Kidney glomerular epithelial cell (primary cell): Measurements from ENCODE around the gene HEMGN.
"Not testable (repeated sequence)": the region's sequence is repeated elsewhere in the genome, so short reads cannot be mapped to it uniquely, and the experiment has no call there.

Experiments
- DNase-seq: peaks from one replicate; lab custom pipeline; 2025; lab: John Stamatoyannopoulos, UW

HEMGN gene, protein sequence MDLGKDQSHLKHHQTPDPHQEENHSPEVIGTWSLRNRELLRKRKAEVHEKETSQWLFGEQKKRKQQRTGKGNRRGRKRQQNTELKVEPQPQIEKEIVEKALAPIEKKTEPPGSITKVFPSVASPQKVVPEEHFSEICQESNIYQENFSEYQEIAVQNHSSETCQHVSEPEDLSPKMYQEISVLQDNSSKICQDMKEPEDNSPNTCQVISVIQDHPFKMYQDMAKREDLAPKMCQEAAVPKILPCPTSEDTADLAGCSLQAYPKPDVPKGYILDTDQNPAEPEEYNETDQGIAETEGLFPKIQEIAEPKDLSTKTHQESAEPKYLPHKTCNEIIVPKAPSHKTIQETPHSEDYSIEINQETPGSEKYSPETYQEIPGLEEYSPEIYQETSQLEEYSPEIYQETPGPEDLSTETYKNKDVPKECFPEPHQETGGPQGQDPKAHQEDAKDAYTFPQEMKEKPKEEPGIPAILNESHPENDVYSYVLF

DNA sequence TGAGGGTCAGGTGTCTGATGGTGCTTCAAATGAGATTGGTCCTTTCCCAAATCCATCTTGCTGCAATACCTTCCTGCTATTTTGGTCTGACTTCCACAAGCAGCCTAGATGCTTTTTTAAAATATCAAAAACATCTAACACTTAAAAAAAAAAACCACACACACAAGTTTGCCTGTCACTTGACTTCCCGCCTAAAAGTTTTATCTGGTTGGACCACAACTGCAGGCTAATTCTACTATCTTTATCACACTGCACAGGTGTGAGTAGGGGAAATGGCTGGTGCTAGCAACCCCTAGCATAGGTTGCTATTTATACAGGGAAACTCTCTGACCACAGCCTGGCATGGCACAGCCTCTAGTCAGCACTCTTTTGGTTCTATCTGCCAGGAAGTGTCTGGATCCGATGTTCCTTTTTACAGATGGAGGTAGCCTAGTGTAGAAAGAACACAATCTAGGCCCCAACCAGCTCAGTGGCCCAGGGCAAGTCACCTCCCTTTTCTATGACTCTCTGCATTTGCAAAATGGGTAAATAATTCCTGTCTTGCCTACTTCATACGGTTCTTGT lies at the start of gene HEMGN:
HEMGN (minus strand) TSS at position 92 of the 564 bp plus-strand sequence; CDS start at position 56, 36 bp downstream.
- no peak for DNase-seq

DNA sequence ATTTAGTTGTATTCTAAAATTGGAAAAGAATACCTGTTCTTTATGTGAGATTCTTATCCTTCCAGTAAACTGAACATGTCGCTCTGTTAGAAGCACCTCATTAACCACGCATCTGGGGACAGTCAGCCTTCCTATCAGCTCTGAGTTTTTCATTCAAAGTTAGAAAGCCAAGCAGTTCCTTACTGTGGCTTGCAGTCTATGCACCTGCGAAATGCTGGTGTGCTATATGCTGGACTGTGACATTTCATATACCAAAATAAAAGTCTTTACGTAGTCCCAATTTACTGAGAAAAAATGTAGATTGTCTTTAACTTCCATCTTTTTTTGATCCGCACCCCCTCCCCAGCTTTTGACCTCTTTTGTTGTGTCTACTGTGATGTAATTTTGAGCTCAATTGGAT lies 49.5 kb upstream of the HEMGN start:
- DNase-seq: no peak

DNA sequence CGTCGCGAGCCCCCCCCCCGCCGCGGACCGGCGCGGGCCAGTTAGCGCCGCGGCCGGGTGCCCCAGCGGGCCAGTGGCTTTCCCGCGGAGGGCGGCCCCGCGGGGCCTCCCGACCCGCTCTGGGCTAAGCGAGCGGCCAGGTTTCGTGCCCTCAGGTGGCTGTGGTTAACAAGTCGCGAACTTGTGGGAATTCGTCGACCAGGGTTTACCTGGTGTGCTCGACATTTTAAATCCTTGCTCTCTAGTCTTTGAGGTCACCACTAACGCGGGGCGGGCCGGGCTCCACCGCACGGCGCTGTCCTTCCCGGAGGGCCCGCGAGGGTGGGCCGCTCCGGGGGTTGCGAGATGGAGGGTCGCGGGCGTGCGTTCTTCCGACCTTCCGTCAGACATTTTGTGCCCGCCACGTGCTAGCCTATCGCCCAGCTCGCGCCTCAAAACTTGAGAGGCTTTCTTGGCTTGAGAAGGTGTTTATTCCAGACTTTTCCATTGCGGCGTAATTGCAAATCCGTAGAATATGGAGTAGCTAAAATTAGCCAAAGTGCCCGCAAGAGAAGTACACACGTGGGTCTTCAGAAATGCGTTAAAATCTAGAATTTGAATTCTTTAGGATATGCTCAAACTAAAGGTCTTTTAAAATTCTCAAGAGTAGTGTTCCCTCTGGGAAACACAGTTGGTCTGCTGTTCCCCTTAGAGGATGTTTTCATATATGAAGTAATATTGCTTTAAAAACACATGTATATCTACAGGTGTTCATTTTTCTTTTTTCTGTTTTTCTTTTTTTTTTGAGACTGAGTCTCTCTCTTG lies 47.3 kb upstream of the HEMGN start:
- no peak for DNase-seq

DNA sequence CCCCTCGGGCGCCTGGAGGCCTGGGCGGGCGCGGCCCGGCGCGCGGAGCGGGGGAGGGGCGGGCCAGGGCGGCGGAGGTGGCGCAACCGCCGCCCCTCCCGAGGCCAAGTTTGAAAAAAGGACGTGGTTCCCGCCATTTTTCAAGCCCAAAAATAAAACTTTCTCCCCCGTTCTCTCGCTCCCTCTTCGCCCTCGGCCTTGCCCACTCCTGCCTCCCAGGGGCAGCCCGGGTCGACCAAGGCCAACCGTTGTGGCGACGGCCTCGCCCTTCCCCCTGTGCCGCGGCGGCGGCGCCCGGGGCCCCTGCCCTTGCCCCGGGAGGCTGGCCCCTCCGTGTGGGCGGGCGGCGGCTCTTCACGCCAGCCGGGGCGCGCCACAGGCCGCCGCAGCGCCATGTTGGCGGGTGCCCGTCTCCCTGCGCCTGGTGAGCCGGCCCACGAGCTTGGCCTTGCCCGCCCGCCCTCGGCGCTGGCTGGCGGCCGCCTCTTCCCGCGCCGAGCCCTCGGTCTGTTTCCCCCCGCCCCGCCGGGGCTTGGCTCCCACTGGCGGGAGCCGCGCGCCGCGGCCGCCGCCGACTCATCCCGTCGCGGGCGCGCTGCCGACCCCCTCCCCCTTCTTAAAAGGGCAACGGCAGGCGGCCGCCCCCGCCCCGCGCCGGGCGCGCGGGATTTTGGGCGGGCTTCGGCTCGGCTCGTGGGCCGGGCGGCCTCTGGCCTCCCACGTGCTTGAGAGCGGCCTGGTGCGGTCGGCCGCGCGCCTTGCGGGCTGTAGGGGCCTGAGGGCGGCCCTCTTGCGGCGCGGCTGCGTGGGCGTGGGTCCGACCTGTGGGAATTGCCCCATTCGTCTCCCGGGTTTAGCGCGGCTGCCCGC lies 46.5 kb upstream of the HEMGN start:
- peak; percentile 51 for DNase-seq

DNA sequence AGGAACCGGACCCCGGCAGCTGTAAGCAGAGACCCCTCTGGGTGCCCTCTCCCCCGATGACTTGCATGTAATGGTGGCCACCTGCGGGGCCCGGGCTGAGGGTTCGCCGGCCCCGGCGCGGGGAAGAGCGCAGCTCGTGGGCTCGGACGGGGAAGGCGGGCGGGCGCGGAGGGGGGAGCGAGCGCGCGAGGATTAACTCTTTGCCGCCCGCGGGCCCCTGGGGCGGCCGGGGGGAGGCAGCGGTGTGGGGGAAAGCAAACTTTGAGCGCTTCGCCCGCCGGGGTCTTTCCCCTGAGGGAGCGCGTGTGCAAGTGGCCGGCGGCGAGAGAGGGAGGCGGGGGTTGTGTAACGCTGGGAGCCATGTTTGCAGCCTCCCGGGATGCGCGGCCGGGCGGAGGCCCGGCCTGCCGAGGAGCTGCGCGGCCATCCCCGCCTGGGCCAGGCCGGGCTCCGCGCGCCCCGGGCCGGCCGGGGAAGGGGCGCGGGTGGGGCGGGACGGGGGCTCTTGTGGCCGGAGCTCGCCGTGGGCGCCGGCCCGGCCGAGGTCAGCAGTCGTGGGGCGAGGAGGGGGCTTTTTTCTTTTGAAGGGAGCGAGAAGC lies 45.7 kb upstream of the HEMGN start:
- peak; percentile 37 for DNase-seq

DNA sequence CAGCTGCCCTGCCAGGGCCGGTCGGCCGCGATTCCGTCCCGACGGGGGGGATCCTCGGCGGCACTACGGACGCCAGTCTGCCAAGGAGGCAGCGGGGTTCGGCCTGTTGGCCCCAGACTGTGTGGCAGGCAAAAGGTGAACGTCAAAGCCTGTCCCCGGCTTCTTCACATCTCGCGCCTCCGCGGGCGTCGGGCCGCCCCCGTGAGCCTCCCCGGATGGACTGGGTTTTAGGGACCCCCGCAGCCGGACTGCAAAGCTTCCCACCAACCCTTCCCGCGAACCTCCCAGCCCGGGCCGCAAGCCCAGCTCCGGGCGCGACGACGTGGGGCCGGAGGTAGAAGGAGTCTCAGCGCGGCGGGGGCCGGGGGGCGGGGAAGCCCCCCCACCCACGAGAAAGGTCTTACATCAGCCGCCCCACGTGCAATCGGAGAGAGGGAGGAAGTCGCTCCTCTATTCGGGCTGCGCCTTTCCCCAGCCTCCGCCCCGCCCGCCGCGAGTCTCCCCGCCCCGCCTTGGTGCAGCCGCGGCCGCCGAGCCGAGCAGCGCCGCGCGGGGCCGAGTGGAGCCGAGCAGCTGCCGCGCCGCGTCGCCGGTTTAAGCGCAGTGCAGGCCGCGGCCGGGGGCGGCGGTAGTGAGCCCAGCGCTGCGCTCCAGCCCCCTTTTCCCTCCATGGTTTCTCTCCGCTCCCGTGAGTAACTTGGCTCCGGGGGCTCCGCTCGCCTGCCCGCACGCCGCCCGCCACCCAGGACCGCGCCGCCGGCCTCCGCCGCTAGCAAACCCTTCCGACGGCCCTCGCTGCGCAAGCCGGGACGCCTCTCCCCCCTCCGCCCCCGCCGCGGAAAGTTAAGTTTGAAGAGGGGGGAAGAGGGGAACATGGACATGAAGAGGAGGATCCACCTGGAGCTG lies 45.0 kb upstream of the HEMGN start, which contains the start of gene ANP32B:
ANP32B (plus strand) TSS at position 659 of the 906 bp plus-strand sequence; CDS start at position 874, 215 bp downstream.
- DNase-seq: peak; percentile 87

DNA sequence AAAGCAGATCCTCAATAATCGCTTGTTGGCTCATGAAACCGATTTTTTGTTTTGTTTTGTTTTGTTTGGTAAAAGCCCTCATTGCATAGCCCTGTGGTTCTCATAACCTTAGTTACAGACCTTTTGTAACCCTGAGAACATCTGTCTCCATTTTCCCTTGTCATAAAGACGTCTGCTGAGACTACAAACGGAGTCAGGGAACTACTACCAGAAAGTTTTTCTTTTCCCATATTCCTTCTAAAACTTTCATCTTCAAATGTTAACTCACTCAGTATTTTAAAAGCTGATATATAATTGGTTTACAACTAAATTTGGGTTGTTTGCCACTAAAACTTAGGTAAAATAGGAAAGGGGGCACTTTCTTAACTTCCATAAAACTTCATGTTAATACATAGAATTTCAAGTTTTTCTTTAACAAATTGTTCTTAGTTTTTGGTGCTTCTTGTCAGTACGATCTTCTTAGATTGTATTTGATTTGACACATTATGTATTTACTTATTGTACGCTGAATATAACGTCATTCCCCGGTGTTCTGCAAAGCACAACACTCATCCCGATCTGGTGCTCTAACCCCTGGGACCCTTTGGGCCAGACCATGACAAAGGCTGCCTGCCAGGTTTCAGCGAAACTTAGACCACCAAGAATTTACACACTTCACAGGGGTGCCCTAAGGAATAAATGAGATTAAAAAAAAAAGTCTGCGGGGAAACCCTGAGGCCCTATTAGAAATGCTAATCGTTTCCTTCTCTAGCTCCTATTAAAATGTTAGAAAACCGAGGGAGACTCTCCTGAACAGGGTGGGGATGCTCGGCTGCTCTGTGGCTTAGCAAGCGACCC lies 44.1 kb upstream of the HEMGN start:
- DNase-seq: no peak

DNA sequence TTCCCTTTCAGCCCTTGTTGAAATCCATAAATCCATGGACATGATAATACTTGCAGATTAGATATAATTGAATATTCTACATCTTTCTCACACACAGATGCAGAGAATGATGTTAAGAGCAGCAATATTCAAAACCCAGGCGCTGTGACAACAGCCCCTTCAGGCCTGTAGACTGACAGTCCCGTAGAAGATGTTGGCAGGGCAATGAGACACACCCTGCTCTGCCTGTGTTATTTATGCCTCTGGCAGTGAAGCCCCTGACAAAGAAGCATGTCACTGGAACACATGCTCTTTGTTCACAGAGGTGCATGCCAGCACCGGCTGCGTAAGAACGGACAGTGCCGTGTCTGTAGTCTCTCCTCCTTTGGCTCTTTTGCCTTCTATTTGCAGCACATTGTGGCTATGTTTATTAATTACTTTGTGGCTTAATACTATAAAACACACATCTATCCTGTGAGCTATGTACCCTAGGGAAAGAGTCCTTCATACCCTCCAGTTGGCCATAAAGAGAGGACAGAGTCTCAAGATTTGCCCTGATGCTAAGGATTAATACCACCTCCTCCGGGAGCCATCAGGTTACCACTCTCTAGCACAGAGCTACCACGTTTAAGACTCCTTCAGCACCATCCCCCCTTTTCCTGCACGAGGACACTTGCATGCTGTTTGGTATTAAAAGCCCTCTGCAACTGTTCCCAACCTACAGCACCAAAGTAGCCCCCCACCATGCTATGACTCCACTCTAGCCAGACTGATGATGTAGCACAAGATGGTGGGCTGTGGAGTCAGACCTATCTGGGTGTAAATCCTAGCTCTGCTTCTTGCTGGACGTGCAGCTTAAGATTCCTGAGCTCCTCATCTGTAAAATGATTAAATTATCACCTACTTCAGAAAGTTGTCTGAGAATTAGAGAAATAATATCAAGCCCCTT lies 43.2 kb upstream of the HEMGN start:
- DNase-seq: no peak

DNA sequence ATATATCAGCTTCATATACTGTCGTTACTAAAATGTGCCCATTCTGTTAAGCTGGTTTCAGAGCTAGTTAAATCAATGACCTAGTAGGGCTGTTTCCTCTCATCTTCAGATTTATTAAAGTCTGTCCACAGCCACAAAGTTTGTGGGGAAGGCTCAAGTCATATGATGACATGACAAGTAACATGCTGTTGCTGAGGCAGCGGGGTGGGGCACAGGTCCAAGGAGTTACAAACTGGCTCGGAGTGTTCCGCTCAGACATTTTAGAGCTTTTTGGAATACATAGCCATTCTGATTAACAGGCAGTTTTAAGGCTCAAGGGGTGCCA lies 42.5 kb upstream of the HEMGN start:
- DNase-seq: no peak

DNA sequence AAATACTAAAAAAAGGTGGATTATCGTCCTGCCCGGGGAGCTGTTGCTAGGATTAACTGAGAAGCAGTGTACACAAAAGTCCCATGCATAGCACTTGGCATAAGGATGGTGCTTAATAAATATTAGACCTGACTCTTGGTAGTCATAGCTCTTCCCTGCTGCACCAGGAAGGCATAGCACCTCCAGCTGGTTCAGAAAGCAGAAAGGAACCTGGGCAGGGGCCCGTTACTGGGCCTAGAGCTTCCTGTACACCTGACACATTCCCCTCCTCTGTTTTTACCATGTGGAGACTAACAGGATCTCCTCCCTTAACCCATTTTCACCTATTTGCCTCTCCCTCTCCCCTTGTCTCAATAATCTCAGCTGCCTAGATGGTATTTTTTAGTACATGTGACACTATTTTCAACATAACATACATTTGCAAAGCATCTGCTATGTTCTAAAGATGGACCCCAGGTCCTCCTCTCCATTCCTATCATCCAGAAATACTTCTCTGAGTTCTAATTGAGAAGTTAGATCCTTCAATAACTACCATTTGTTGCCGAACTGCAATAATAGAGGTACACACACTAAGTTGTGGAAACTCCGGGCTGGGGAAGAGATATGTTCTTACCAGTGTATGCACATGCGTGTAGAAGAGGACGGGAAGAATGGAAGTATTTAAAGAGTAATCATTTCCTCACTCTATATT lies 42.0 kb upstream of the HEMGN start:
- DNase-seq: no peak

DNA sequence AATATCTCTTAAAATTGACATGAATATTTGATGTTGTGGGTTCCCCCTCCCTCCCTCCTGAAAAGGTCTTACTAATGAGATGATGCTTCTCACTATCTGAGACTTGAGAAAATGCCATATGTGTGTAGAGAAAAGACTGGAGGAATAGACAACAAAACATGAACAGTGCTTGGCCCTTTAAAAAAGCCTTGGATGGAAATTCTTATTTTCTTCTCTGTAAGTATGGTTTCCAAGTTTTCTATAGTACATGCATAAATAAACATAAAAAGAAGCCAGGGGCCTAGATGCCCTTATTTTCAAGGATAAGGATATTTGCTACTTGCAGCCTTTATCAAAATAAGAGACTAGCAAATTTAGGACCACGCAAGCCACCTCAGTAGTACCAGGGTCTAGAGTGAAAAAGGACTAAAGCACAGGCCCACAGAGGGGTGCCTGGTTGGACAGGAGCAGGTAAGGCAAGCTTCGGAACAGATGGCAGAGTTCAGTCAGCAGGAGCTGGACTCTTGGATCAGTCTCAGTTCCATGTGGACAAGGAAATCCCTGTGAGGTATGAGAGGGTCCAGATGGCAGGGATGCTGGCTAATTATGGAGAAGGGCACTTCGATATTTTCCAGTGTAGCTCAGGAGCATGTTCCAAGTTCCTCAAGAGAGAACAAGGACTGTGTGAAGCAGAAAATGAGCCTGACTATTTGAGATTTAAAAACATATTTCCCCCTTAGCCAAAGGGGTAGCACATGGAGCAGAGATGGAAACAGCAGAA lies 40.6 kb upstream of the HEMGN start:
- DNase-seq: no peak

DNA sequence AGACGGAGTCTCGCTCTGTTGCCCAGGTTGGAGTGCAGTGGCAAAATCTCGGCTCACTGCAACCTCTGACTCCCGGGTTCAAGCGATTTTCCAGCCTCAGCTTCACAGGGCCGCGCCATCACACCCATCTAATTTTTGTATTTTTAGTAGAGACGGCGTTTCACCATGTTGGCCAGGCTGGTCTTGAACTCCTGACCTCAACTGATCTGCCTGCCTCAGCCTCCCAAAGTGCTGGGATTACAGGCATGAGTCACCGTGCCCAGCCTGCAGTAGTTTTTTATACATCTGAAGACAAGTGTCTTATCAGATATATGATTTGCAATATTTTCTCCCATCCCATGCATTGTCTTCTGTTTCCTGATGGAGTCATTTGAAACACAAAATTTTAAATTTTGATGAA lies 38.7 kb upstream of the HEMGN start:
- DNase-seq: not testable (repeated sequence)

DNA sequence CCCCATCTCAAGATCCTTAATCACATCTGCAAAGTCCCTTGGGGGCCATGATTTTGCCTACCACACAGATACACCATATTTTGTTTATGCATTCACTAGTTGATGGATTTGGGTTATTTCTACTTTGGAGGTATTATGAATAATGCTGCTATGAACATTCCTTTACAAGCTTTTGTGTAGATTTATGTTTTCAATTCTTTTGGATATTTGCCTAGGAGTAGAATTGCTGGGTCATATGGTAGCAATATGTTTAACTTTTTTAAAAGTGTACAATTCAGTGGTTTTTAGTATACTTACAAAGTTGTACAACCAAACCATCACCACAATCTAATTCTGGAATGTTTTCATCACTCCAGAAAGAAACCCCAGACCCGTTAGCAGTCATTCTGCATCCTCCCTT lies 37.4 kb upstream of the HEMGN start:
- DNase-seq: no peak

DNA sequence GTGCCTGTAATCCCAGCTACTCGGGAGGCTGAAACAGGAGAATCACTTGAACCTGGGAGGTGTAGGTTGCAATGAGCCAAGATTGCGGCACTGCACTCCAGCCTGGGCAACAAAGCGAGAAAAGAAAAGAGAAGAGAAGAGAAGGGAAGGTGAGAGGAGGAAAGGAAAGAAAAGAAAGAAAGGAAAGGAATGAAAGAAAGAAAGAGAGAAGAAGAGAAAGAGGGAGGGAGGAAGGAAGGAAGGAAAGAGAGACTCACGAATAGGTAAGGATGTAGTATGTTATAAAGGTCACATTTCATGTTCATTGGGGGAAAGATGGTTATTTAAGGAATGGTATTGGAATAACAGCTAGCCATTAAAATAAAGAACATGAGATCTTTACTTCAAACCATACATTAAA lies 34.8 kb upstream of the HEMGN start:
- DNase-seq: no peak

DNA sequence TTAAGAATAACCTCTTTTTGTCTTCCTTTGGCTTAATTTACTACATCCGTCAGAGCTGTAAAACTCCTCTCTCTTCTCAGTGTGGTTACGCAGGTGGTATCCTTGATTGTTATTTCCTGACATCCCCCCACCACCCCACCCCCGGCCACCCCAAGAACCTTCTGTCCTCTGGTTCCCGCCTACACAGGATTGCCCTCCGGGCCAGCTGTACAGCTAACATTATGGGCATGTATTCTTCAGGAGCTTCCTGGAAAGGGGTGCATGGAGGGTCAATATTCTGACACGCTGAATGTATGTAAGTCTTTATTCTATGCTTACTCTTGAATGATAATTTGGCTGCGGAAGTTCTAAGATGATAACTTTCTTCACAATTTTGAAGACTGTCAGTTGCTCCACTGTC lies 32.2 kb upstream of the HEMGN start:
- no peak for DNase-seq

DNA sequence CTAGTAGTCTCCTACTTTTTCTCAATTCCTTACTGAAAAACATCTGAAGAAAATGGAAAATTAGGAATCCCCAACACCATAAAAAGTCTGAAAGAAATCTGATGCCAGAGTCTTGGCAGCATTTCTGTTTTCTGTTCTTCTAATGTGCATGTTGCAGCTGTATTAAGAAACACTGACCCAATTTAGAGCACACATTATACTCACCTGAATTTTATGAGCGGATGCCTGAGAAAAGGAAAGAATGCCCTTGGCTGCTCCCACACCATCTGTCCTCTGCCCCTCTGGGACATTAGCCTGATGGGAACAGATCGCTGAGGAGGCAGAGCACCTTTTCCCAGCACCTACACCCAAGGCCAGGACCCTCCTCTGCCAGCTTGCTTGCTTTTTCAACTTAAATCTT lies 31.0 kb upstream of the HEMGN start:
- no peak for DNase-seq

DNA sequence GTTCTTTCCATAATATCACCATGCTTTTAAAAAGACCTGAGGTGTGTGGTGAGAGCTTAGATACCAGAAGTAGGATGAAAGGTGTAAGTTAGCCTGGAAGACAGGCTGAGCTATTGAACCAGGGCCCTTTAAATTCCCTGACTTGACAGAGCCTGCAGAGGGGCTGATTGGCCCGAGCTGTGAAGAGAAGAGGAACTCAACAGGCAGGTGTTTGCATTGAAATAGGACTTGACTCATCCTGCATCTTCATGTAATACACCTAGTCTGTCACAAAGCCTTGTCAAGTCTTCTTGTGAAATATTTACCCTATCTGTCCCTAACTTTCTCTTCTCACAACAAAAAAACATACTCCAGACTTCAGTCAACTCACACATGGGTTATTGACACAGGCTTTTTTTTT lies 28.5 kb upstream of the HEMGN start:
- no peak for DNase-seq
